Measurements from ENCODE around the gene PDCD4.

PDCD4 gene

DNA sequence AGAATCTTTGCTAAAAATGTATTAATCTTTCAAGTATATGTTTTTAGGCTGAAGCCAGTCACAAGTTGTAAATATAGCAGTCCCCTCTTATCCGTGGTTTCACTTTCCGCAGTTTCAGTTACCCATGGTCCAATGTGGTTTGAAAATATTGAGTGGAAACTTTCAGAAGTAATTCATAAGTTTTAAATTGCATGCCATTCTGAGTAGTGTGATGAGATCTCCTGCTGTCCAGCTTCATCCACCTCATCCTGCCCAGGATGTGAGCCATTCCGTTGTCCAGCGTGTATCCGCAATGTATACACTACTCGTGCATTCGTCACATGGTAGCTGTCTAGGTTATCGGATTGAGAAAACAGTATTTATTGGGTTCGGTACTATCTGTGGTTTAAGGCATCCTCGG is 12.2 kb downstream of the PDCD4 start:
- no peak overlapping the region for H3K27ac ChIP-seq
- DNase-seq, result no peak

GRCh38 chr10:110885932-110886674 is 14.4 kb downstream of the PDCD4 start:
- Histone ChIP-seq H3K27me3 (ENCODE audit: insufficient read depth, low read depth, severe bottlenecking) (no peaks in the 10 kb centered on the region), H3K4me3 (ENCODE audit: low read depth, low read length) (no peak overlapping the region), H3K27ac (no peak overlapping the region), H3K36me3 (peaks cover 45% of the 10 kb centered on the region), H3K9me3 (ENCODE audit: severe bottlenecking) (no peaks in the 10 kb centered on the region)
- TF ChIP-seq CTCF (IDR thresholded peaks at IDR 0.05; ENCODE audit: low read depth, low read length), result no peak
- DNase-seq, result no peak

More for the DNA sequence above, 12.2 kb downstream of the PDCD4 start:
- TF ChIP-seq CTCF (IDR thresholded peaks at IDR 0.05; ENCODE audit: low read depth, low read length), result no peak
- Histone ChIP-seq H3K9me3 (ENCODE audit: severe bottlenecking) (no peaks in the 10 kb centered on the region), H3K36me3 (peaks cover 38% of the 10 kb centered on the region), H3K4me3 (ENCODE audit: low read depth, low read length) (no peak overlapping the region), H3K27me3 (ENCODE audit: insufficient read depth, low read depth, severe bottlenecking) (no peaks in the 10 kb centered on the region)

- H3K27ac ChIP-seq, result no peak overlapping the region
- no peak for TF ChIP-seq CTCF (IDR thresholded peaks at IDR 0.05; ENCODE audit: low read depth, low read length)
- no peak overlapping the region for H3K4me3 ChIP-seq (ENCODE audit: low read depth, low read length)
- no peak for DNase-seq
- no peaks in the 10 kb centered on the region for H3K27me3 ChIP-seq (ENCODE audit: insufficient read depth, low read depth, severe bottlenecking)
- no peaks in the 10 kb centered on the region for H3K9me3 ChIP-seq (ENCODE audit: severe bottlenecking)
- peaks cover 38% of the 10 kb centered on the region for H3K36me3 ChIP-seq
Observed at GRCh38 chr10:110887560-110887959, 15.8 kb downstream of the PDCD4 start.

- H3K4me3 ChIP-seq (ENCODE audit: low read depth, low read length), result no peak overlapping the region
- TF ChIP-seq CTCF (IDR thresholded peaks at IDR 0.05; ENCODE audit: low read depth, low read length), result no peak
- no peaks in the 10 kb centered on the region for H3K27me3 ChIP-seq (ENCODE audit: insufficient read depth, low read depth, severe bottlenecking)
- H3K27ac ChIP-seq, result no peak overlapping the region
- no peaks in the 10 kb centered on the region for H3K9me3 ChIP-seq (ENCODE audit: severe bottlenecking)
- peaks cover 46% of the 10 kb centered on the region for H3K36me3 ChIP-seq
- no peak for DNase-seq
Observed at GRCh38 chr10:110892602-110893288, 21.0 kb downstream of the PDCD4 start.

DNA sequence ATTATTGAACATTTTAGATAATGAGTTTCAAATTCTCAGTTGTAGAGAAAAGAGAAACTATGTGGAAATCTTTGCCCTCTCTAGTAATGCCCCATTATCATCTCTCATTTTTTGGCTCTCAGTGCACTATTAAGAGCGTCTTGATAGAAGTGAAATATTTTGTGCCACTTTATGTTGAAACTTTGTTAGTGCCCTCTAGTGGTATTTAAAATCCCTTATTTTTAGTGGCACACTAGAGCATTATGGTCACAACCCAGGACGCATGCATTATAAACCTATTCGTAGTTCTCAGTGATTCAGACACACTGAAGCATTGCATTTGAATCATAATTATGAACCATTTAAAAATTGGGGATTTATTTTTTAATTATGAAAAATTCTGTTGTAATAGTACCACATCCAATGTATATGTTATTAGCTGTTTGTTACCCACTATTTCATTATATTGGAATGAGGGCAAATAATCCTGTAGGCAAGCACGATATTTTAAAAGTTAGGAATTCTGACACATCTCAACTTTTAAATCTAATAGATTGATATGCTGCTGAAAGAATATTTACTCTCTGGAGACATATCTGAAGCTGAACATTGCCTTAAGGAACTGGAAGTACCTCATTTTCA is 21.9 kb downstream of the PDCD4 start:
- Histone ChIP-seq H3K4me3 (ENCODE audit: low read depth, low read length) (no peak overlapping the region), H3K27me3 (ENCODE audit: insufficient read depth, low read depth, severe bottlenecking) (no peaks in the 10 kb centered on the region), H3K9me3 (ENCODE audit: severe bottlenecking) (no peaks in the 10 kb centered on the region), H3K36me3 (peaks cover 47% of the 10 kb centered on the region), H3K27ac (no peak overlapping the region)
- no peak for DNase-seq
- no peak for TF ChIP-seq CTCF (IDR thresholded peaks at IDR 0.05; ENCODE audit: low read depth, low read length)
